Metanephros (tissue), 2 donors: ENCODE measurements around the gene KRTAP2-1. TPM values are rescaled to one million over a fixed set of nuclear protein-coding genes. Genes with fewer than 3 reads are reported as not detected.

ENCODE experiments used
- small RNA-seq: library from RNA; depleted of rRNA; stranded (forward); fragments of <200 nt; gene quantifications from one replicate; pipeline ENCODE3, GENCODE V24; 2014; ENCODE audit warnings: low replicate concordance
- total RNA-seq: library from RNA; depleted of rRNA; stranded (reverse); fragments of >200 nt; gene quantifications from one replicate; pipeline ENCODE4 v1.2.3, GENCODE V29; 2014

The KRTAP2-1 gene, protein sequence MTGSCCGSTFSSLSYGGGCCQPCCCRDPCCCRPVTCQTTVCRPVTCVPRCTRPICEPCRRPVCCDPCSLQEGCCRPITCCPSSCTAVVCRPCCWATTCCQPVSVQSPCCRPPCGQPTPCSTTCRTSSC
- not detected for total RNA-seq

GRCh38 chr17:41046735-41047465 is at the start of gene KRTAP2-1:
KRTAP2-1 (minus strand) TSS chr17:41047316; CDS start chr17:41047267, 49 bp downstream.

DNA sequence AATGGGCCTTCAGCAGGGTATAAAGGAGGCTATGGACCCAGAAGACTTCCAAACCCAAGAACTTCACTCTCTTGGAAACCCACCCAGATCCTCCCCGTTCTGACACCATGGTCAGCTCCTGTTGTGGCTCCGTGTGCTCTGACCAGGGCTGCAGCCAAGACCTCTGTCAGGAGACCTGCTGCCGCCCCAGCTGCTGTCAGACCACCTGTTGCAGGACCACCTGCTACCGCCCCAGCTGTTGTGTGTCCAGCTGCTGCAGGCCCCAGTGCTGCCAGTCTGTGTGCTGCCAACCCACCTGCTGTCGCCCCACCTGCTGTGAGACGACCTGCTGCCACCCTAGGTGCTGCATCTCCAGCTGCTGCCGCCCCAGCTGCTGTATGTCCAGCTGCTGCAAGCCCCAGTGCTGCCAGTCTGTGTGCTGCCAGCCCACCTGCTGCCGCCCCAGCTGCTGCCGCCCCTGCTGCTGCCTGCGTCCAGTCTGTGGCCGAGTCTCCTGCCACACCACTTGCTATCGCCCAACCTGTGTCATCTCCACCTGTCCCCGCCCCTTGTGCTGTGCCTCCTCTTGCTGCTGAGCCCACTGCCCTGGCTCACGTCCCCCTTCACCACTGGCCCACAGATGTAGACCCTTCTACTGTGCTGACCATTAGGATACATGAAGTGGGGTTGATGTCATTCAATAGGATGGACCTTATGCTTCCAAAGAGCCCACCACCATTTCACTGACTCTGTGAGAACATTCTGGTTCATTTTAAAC is 37.2 kb upstream of the KRTAP2-1 start, which contains the start of gene KRTAP4-7:
KRTAP4-7 (plus strand) TSS at position 51 of the 757 bp plus-strand sequence; CDS start at position 108, 57 bp downstream.

GRCh38 chr17:41065829-41066624 is 18.9 kb upstream of the KRTAP2-1 start, which contains the start of gene KRTAP2-4:
KRTAP2-4 (minus strand) TSS chr17:41065879; CDS start chr17:41065845, 34 bp downstream.

GRCh38 chr17:41060052-41060604 is 13.0 kb upstream of the KRTAP2-1 start, which contains the start of gene KRTAP2-3:
KRTAP2-3 (minus strand) TSS chr17:41060114; CDS start chr17:41060050, 64 bp downstream.

GRCh38 chr17:41055130-41055529 is 8.0 kb upstream of the KRTAP2-1 start, which contains the start of gene KRTAP2-2:
KRTAP2-2 (minus strand) TSS chr17:41055230; CDS start chr17:41055211, 19 bp downstream.

GRCh38 chr17:41040783-41041571 is 6.1 kb downstream of the KRTAP2-1 start, which contains the start of gene KRTAP1-1:
KRTAP1-1 (minus strand) TSS chr17:41041450; CDS start chr17:41041397, 53 bp downstream.

DNA sequence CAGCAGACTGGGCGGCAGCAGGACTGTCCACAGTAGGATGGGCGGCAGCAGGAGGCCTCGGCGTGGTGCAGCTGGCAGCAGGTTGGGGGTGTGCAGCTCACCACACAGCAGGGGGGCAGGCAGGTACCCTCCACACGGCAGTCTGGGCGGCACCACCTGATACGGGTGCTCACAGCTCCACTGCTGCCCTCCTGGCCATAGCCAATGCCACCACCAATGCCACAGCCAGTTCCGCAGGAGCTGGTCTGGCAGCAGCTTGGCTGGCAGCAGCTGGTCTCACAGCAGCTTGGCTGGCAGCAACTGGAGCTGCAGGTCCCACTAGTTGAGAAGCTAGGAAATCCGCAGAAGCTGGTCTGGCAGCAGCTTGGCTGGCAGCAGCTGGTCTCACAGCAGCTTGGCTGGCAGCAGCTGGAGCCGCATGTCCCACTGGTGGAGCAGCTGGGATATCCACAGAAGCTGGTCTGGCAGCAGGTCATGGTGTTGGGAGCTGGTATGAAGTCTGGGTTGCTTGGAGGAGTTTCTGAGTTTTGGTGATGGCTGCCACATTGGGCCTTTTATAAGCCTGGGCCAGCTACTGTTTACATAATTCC is 12.7 kb downstream of the KRTAP2-1 start, which contains the start of gene KRTAP1-3:
KRTAP1-3 (minus strand) TSS at position 529 of the 590 bp plus-strand sequence; CDS start at position 476, 53 bp downstream.

GRCh38 chr17:41029633-41030245 is 17.4 kb downstream of the KRTAP2-1 start, which contains the start of gene KRTAP1-4:
KRTAP1-4 (minus strand) TSS chr17:41030195; CDS start chr17:41030078, 117 bp downstream.

DNA sequence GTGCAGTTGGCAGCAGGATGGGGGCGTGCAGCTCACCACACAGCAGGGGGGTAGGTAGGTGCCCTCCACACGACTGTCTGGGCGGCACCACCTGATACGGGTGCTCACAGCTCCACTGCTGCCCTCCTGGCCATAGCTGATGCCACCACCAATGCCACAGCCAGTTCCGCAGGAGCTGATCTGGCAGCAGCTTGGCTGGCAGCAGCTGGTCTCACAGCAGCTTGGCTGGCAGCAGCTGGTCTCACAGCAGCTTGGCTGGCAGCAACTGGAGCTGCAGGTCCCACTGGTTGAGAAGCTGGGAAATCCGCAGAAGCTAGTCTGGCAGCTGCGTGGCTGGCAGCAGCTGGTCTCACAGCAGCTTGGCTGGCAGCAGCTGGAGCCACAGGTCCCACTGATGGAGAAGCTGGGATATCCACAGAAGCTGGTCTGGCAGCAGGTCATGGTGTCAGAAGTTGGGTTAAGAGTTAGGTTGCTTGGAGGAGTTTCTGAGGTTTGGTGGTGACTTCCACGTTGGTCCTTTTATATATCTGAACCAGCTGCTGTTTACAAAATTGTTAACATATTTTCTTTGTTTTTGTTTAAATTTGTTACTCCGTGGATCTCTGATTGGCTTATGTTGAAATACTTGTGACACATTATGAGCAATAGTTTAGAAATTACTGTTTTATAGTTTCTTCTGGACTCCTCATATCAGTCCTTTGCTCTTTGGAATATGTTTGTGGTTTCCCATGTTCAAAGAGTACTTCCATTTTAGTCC is 20.2 kb downstream of the KRTAP2-1 start, which contains the start of gene KRTAP1-5:
KRTAP1-5 (minus strand) TSS at position 494 of the 757 bp plus-strand sequence; CDS start at position 441, 53 bp downstream.

GRCh38 chr17:41008811-41009210 is 38.3 kb downstream of the KRTAP2-1 start, which contains the start of gene KRTAP3-1:
KRTAP3-1 (minus strand) TSS chr17:41009128; CDS start chr17:41009074, 54 bp downstream.

GRCh38 chr17:40999563-40999962 is 47.6 kb downstream of the KRTAP2-1 start, which contains the start of gene KRTAP3-2:
KRTAP3-2 (minus strand) TSS chr17:40999906; CDS start chr17:40999853, 53 bp downstream.

Small RNAs within 50 kb of the gene (small RNA-seq; reads per million reads assigned to genes)
- not detected for gene KRTAP3-4P

Other genes with a start within 250 kb of the KRTAP2-1 start
- gene KRT28, start 247.4 kb downstream of the KRTAP2-1 start, total RNA-seq, result not detected
- 6.9 TPM for gene KRT10, start 224.7 kb downstream of the KRTAP2-1 start, total RNA-seq
- gene KRT12, start 180.1 kb downstream of the KRTAP2-1 start, total RNA-seq, result not detected
- 0.23 TPM for gene KRT20, start 162.1 kb downstream of the KRTAP2-1 start, total RNA-seq
- gene KRT23, start 109.7 kb downstream of the KRTAP2-1 start, total RNA-seq, result 1.3 TPM
- gene KRT39, start 80.4 kb downstream of the KRTAP2-1 start, total RNA-seq, result 0.18 TPM
- 0.23 TPM for gene KRT40, start 63.0 kb downstream of the KRTAP2-1 start, total RNA-seq
- not detected for gene KRTAP3-3, start 53.2 kb downstream of the KRTAP2-1 start, total RNA-seq
- not detected for gene KRTAP3-2, start 47.4 kb downstream of the KRTAP2-1 start, total RNA-seq
- not detected for gene KRTAP3-1, start 38.2 kb downstream of the KRTAP2-1 start, total RNA-seq
- gene KRTAP1-5, start 20.1 kb downstream of the KRTAP2-1 start, total RNA-seq, result not detected
- gene KRTAP1-4, start 17.1 kb downstream of the KRTAP2-1 start, total RNA-seq, result not detected
- not detected for gene KRTAP1-3, start 12.4 kb downstream of the KRTAP2-1 start, total RNA-seq
- gene KRTAP1-1, start 5.9 kb downstream of the KRTAP2-1 start, total RNA-seq, result not detected
- not detected for gene KRTAP2-2, start 7.9 kb upstream of the KRTAP2-1 start, total RNA-seq
- gene KRTAP2-3, start 12.8 kb upstream of the KRTAP2-1 start, total RNA-seq, result not detected
- gene KRTAP2-4, start 18.6 kb upstream of the KRTAP2-1 start, total RNA-seq, result not detected
- gene KRTAP4-7, start 36.8 kb upstream of the KRTAP2-1 start, total RNA-seq, result not detected
- not detected for gene KRTAP4-8, start 50.8 kb upstream of the KRTAP2-1 start, total RNA-seq
- gene KRTAP4-16, start 54.9 kb upstream of the KRTAP2-1 start, total RNA-seq, result not detected
- gene KRTAP4-9, start 58.1 kb upstream of the KRTAP2-1 start, total RNA-seq, result not detected
- not detected for gene KRTAP4-11, start 71.1 kb upstream of the KRTAP2-1 start, total RNA-seq
- not detected for gene KRTAP4-12, start 76.9 kb upstream of the KRTAP2-1 start, total RNA-seq
- not detected for gene KRTAP4-6, start 93.2 kb upstream of the KRTAP2-1 start, total RNA-seq
- gene KRTAP4-5, start 102.5 kb upstream of the KRTAP2-1 start, total RNA-seq, result not detected
- gene KRTAP4-4, start 113.4 kb upstream of the KRTAP2-1 start, total RNA-seq, result not detected
- not detected for gene KRTAP4-3, start 120.9 kb upstream of the KRTAP2-1 start, total RNA-seq
- not detected for gene KRTAP4-2, start 130.9 kb upstream of the KRTAP2-1 start, total RNA-seq
- gene KRTAP4-1, start 137.6 kb upstream of the KRTAP2-1 start, total RNA-seq, result not detected
- not detected for gene KRTAP9-1, start 142.6 kb upstream of the KRTAP2-1 start, total RNA-seq
- gene KRTAP9-2, start 179.3 kb upstream of the KRTAP2-1 start, total RNA-seq, result not detected
- gene KRTAP9-3, start 185.1 kb upstream of the KRTAP2-1 start, total RNA-seq, result not detected
- not detected for gene KRTAP9-8, start 190.7 kb upstream of the KRTAP2-1 start, total RNA-seq
- not detected for gene KRTAP9-4, start 202.4 kb upstream of the KRTAP2-1 start, total RNA-seq
- gene KRTAP9-9, start 208.1 kb upstream of the KRTAP2-1 start, total RNA-seq, result not detected
- not detected for gene KRTAP9-6, start 218.1 kb upstream of the KRTAP2-1 start, total RNA-seq
- not detected for gene KRTAP9-7, start 228.4 kb upstream of the KRTAP2-1 start, total RNA-seq